CD4-positive, alpha-beta T cell (primary cell): Measurements from ENCODE around the gene GALM. TPM values are rescaled to one million over a fixed set of nuclear protein-coding genes. Genes with fewer than 3 reads are reported as not detected.
A peak's percentile ranks its signal among the peaks of the same experiment; 100 is the strongest.

Source experiments
- ATAC-seq: fragments of 200-7000 bp; cut with Tn5 transposase; one replicate; pipeline ENCODE4 v1.10.0; 2022; ENCODE audit warnings: mild to moderate bottlenecking; ENCODE audit not compliant: poor library complexity
- CTCF ChIA-PET: fragments of 350-600 bp; sonication (Branson Sonifier 250); formaldehyde crosslinking; loops from one replicate; lab custom pipeline; 2021; ENCODE audit warnings: antibody characterized with exemption, inconsistent platforms; lab: Charles Lee
- POLR2A ChIA-PET: fragments of 350-600 bp; sonication (Branson Sonifier 250); formaldehyde crosslinking; loops from one replicate; lab custom pipeline; 2021; ENCODE audit warnings: antibody characterized with exemption, inconsistent platforms; lab: Charles Lee
- DNase-seq, 14 experiments: peaks; one replicate each; pipeline ENCODE4 v3.0.0-alpha.2; 2013 to 2020; ENCODE audit warnings: mixed read lengths in 2 of 14
- H3K27ac ChIP-seq, 2 donors: one replicate each; pipeline versions ENCODE4 v1.5.1 to v1.7.0; 2013; ENCODE audit warnings: low read length in 2 of 2, low read depth in 1 of 2, mild to moderate bottlenecking in 1 of 2
- H3K27me3 ChIP-seq, 2 experiments: 1 replicate in 1 of 2; 2 replicates in 1 of 2; pipeline versions ENCODE4 v1.6.1 to v1.7.0; 2013; ENCODE audit warnings: low read length in 2 of 2, control low read depth in 1 of 2, mild to moderate bottlenecking in 1 of 2, moderate library complexity in 1 of 2; ENCODE audit not compliant: insufficient read depth in 2 of 2, control insufficient read depth in 1 of 2
- H3K36me3 ChIP-seq: one replicate; pipeline ENCODE4 v1.6.1; 2013; ENCODE audit warnings: low read length, control low read depth; ENCODE audit not compliant: insufficient read depth
- H3K4me1 ChIP-seq: one replicate; pipeline ENCODE4 v1.6.1; 2013; ENCODE audit warnings: low read length, control low read depth; ENCODE audit not compliant: insufficient read depth
- H3K4me3 ChIP-seq: one replicate; pipeline ENCODE4 v1.5.1; 2013; ENCODE audit warnings: mild to moderate bottlenecking, low read length, moderate library complexity
- H3K9me3 ChIP-seq, 2 experiments: 1 replicate in 1 of 2; 2 replicates in 1 of 2; pipeline versions ENCODE4 v1.6.1 to v1.7.0; 2013; ENCODE audit warnings: low read length in 2 of 2, mild to moderate bottlenecking in 2 of 2, control low read depth in 1 of 2, moderate library complexity in 1 of 2; ENCODE audit not compliant: control insufficient read depth in 1 of 2, insufficient read depth in 1 of 2
- H3K27ac Mint-ChIP-seq: one replicate; pipeline ENCODE4 v1.8.0; 2020; ENCODE audit warnings: mixed read lengths
- H3K27me3 Mint-ChIP-seq: one replicate; pipeline ENCODE4 v1.8.0; 2021; ENCODE audit warnings: mixed read lengths
- H3K36me3 Mint-ChIP-seq: one replicate; pipeline ENCODE4 v1.8.0; 2021; ENCODE audit warnings: low read depth, mixed read lengths
- H3K4me1 Mint-ChIP-seq: one replicate; pipeline ENCODE4 v1.8.0; 2021; ENCODE audit warnings: low read depth, mixed read lengths
- H3K4me3 Mint-ChIP-seq: one replicate; pipeline ENCODE4 v1.8.0; 2020; ENCODE audit warnings: mild to moderate bottlenecking, mixed read lengths
- H3K9me3 Mint-ChIP-seq: one replicate; pipeline ENCODE4 v1.8.0; 2020; ENCODE audit warnings: mixed read lengths
- intact Hi-C, 2 experiments: fragments of 100-400 bp; cut with DNase I in 1 of 2; cut with micrococcal nuclease in 1 of 2; formaldehyde crosslinking; loops; one replicate each; pipeline versions ENCODE4 v1.15.1 to v1.9.0; 2023 to 2025; cut with DNase I, micrococcal nuclease
- total RNA-seq, 174 experiments: library from RNA in 2 of 174; stranded (reverse) in 2 of 174; gene quantifications; one replicate each; pipeline ENCODE4 v1.2.3 and lab custom pipeline; 2021 to 2026
- TF ChIP-seq, protein P1 (sequence below): fragments of 200-600 bp; IDR thresholded peaks from one replicate; pipeline ENCODE4 v1.8.0; 2022; ENCODE audit warnings: antibody characterized with exemption, mild to moderate bottlenecking

The GALM gene
- total RNA-seq, 2 experiments from 2014 or later, result 5.9 to 7.0 TPM

DNA sequence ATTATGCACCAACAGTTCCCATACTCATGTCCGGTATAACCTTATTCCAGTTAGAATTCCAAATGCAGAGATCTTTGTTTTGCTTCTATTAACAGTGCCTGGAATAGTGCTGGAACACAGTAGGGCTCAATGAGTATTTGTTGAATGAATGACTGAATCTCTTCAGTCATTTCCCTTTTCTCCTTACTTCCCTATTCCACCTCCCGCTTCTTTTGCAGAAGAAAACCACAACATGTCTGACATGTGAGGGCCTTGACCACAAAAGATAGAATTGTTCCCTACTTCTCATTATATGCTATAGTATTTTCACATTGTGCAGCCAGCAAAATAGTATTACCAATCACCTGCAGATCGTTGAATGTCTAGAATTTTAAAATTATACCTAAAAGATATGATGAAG lies 43.7 kb upstream of the GALM start:
- no peaks in the 10 kb centered on the region for H3K9me3 ChIP-seq
- H3K4me3 Mint-ChIP-seq, result no peak overlapping the region
- H3K4me1 Mint-ChIP-seq, result peaks cover 16% of the 10 kb centered on the region
- ChIA-PET CTCF (no interaction called here), POLR2A (no interaction called here)
- TF ChIP-seq, protein P1, sequence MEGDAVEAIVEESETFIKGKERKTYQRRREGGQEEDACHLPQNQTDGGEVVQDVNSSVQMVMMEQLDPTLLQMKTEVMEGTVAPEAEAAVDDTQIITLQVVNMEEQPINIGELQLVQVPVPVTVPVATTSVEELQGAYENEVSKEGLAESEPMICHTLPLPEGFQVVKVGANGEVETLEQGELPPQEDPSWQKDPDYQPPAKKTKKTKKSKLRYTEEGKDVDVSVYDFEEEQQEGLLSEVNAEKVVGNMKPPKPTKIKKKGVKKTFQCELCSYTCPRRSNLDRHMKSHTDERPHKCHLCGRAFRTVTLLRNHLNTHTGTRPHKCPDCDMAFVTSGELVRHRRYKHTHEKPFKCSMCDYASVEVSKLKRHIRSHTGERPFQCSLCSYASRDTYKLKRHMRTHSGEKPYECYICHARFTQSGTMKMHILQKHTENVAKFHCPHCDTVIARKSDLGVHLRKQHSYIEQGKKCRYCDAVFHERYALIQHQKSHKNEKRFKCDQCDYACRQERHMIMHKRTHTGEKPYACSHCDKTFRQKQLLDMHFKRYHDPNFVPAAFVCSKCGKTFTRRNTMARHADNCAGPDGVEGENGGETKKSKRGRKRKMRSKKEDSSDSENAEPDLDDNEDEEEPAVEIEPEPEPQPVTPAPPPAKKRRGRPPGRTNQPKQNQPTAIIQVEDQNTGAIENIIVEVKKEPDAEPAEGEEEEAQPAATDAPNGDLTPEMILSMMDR, result no peak
- no peaks in the 10 kb centered on the region for H3K27me3 ChIP-seq
- H3K36me3 Mint-ChIP-seq, result no peaks in the 10 kb centered on the region
- no peaks in the 10 kb centered on the region for H3K27me3 Mint-ChIP-seq
- no peak overlapping the region for H3K4me3 ChIP-seq
- peaks cover 14% of the 10 kb centered on the region for H3K4me1 ChIP-seq
- ATAC-seq (no peak), DNase-seq (peak in 2 of 14 experiments; percentile 28 to 45)
- H3K27ac ChIP-seq, result no peak overlapping the region
- H3K9me3 Mint-ChIP-seq, result no peaks in the 10 kb centered on the region
- intact Hi-C loops, result no loop called here
- H3K27ac Mint-ChIP-seq, result no peak overlapping the region
- no peaks in the 10 kb centered on the region for H3K36me3 ChIP-seq

DNA sequence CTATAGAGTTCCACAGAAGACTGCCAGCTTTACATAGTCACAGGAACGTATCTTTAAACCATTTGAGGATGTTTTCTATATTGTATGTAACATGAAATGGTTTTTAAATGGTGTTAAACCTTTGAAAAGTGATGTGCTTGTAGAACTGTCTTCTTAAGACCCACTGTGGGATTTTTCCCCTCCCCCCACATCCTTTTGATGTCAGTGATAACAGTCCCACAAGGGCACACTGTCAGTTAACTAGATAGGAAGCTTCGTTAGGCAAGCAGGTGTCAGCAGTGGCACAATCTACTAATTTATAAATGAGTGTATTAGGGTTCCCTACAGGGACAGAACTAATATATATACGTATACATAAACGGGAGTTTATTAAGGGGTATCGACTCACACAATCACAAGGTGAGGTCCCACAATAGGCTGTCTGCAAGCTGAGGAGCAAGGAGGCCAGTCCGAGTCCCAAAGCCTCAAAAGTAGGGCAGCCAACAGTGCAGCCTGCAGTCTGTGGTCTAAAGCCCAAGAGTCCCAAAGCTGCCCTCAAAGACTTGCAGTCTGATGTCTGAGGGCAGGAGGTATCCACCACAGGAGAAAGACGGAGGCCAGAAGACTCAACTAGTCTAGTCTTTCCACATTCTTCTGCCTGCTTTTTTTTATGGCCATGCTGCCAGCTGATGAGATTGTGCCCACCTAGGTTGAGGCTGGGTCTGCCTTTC lies 39.4 kb upstream of the GALM start:
- Histone ChIP-seq H3K27ac (peak overlapping the region in 1 of 2 donors; percentile 40), H3K4me3 (no peak overlapping the region), H3K36me3 (no peaks in the 10 kb centered on the region), H3K27me3 (no peaks in the 10 kb centered on the region), H3K9me3 (no peaks in the 10 kb centered on the region), H3K4me1 (peaks cover 15% of the 10 kb centered on the region)
- Mint-ChIP-seq H3K9me3 (no peaks in the 10 kb centered on the region), H3K4me3 (peak overlapping the region; percentile 11), H3K27ac (peak overlapping the region; percentile 32), H3K27me3 (no peaks in the 10 kb centered on the region), H3K36me3 (no peaks in the 10 kb centered on the region), H3K4me1 (peaks cover 18% of the 10 kb centered on the region)
- TF ChIP-seq, protein P1, result no peak
- DNase-seq (peak in 10 of 14 experiments; percentile 7 to 85 (median 30)), ATAC-seq (peak; percentile 76)
- CTCF ChIA-PET, result interaction anchor here (0.5 to 3.6 kb wide), 4 partner anchors 23 to 173 kb away, joined by 3 to 17 read pairs (median 4); partner anchors contain the start of gene HNRNPLL
- POLR2A ChIA-PET, result interaction anchor here (0.6 to 1.9 kb wide), 8 partner anchors 9 to 125 kb away, joined by 3 to 8 read pairs (median 3); partner anchors contain the start of genes GALM and SRSF7
- intact Hi-C loops, result no loop called here

DNA sequence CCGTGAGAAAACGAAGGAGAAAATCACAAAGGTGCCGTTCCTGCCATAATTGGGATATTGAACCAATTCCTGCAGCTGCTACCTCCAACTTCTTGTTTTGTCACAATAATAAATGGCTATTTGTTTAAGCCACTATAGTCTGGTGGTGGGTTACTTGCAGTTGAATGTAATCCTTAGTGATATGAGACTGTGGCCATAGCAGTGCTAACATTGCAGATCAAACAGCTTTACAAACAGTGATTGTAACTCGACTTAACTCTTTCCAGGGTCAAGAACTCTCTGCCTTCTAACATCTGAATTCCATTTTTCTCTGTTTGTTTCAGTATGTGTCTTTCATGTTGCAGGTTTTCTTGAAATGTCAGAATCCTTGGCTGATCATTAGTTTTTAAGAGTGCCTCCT lies 38.5 kb upstream of the GALM start:
- no peak overlapping the region for H3K4me3 Mint-ChIP-seq
- Histone ChIP-seq H3K36me3 (no peaks in the 10 kb centered on the region), H3K4me1 (peaks cover 15% of the 10 kb centered on the region), H3K27me3 (no peaks in the 10 kb centered on the region), H3K27ac (no peak overlapping the region), H3K4me3 (no peak overlapping the region), H3K9me3 (no peaks in the 10 kb centered on the region)
- peaks cover 18% of the 10 kb centered on the region for H3K4me1 Mint-ChIP-seq
- intact Hi-C loops, result no loop called here
- DNase-seq (no peak), ATAC-seq (no peak)
- H3K9me3 Mint-ChIP-seq, result no peaks in the 10 kb centered on the region
- no peaks in the 10 kb centered on the region for H3K36me3 Mint-ChIP-seq
- H3K27me3 Mint-ChIP-seq, result no peaks in the 10 kb centered on the region
- TF ChIP-seq, protein P1, result no peak
- ChIA-PET POLR2A (interaction anchor here (0.9 kb wide), 1 partner anchor 9 kb away, joined by 3 read pairs; no protein-coding TSS in a partner anchor), CTCF (interaction anchor here (1.0 to 3.6 kb wide), 2 partner anchors 23 to 26 kb away, joined by 3 to 17 read pairs; partner anchors contain the start of gene HNRNPLL)
- no peak overlapping the region for H3K27ac Mint-ChIP-seq
